ENCODE measurements around the gene FAS.
A peak's percentile ranks its signal among the peaks of the same experiment; 100 is the strongest.

Gene FAS

GRCh38 chr10:88990384-88991160 lies at the start of gene FAS:
Gene FAS, plus strand, starts transcription at chr10:88990798. Its CDS starts 79 bp downstream, at chr10:88990877.
- peaks cover 0 to 3% (median 0%) of the 10 kb centered on the region in 5 donors for H3K9me3 ChIP-seq (ENCODE audit: control insufficient read depth in 5 of 5, low read length in 5 of 5)
- H3K4me3 ChIP-seq (ENCODE audit: low read depth in 1 of 5, low read length in 5 of 5), result peak within 1 kb of the TSS; percentile 81 to 95 (median 92)
- H3K36me3 ChIP-seq (ENCODE audit: control insufficient read depth in 5 of 5, insufficient read depth in 5 of 5, low read length in 5 of 5), result no peaks in the 10 kb centered on the region
- H3K9ac ChIP-seq (ENCODE audit: low read length in 5 of 5), result peak within 1 kb of the TSS; percentile 85 to 94 (median 91)
- H3K27ac ChIP-seq (ENCODE audit: low read depth, low read length), result peak within 1 kb of the TSS; percentile 97
- H3K27me3 ChIP-seq (ENCODE audit: control insufficient read depth in 5 of 5, insufficient read depth in 4 of 5, low read length in 5 of 5), result no peaks in the 10 kb centered on the region
- peaks cover 0 to 33% (median 30%) of the 10 kb centered on the region in 5 donors for H3K4me1 ChIP-seq (ENCODE audit: control insufficient read depth in 5 of 5, insufficient read depth in 5 of 5, low read length in 5 of 5)

GRCh38 chr10:88941026-88941425 lies 49.6 kb upstream of the FAS start:
- Histone ChIP-seq H3K27me3 (ENCODE audit: control insufficient read depth in 5 of 5, insufficient read depth in 4 of 5, low read length in 5 of 5) (no peaks in the 10 kb centered on the region), H3K9me3 (ENCODE audit: control insufficient read depth in 5 of 5, low read length in 5 of 5) (no peaks in the 10 kb centered on the region), H3K4me1 (ENCODE audit: control insufficient read depth in 5 of 5, insufficient read depth in 5 of 5, low read length in 5 of 5) (no peaks in the 10 kb centered on the region), H3K36me3 (ENCODE audit: control insufficient read depth in 5 of 5, insufficient read depth in 5 of 5, low read length in 5 of 5) (peaks cover 3 to 54% (median 32%) of the 10 kb centered on the region in 5 donors), H3K4me3 (ENCODE audit: low read depth in 1 of 5, low read length in 5 of 5) (no peak overlapping the region), H3K9ac (ENCODE audit: low read length in 5 of 5) (no peak overlapping the region), H3K27ac (ENCODE audit: low read depth, low read length) (no peak overlapping the region)

- no peaks in the 10 kb centered on the region for H3K9me3 ChIP-seq (ENCODE audit: control insufficient read depth in 5 of 5, low read length in 5 of 5)
- peaks cover 2 to 36% (median 16%) of the 10 kb centered on the region in 5 donors for H3K36me3 ChIP-seq (ENCODE audit: control insufficient read depth in 5 of 5, insufficient read depth in 5 of 5, low read length in 5 of 5)
- no peak overlapping the region for H3K9ac ChIP-seq (ENCODE audit: low read length in 5 of 5)
- H3K4me3 ChIP-seq (ENCODE audit: low read depth in 1 of 5, low read length in 5 of 5), result no peak overlapping the region
- H3K27me3 ChIP-seq (ENCODE audit: control insufficient read depth in 5 of 5, insufficient read depth in 4 of 5, low read length in 5 of 5), result no peaks in the 10 kb centered on the region
- H3K4me1 ChIP-seq (ENCODE audit: control insufficient read depth in 5 of 5, insufficient read depth in 5 of 5, low read length in 5 of 5), result no peaks in the 10 kb centered on the region
- H3K27ac ChIP-seq (ENCODE audit: low read depth, low read length), result no peak overlapping the region
These were observed 46.8 kb upstream of the FAS start for GRCh38 chr10:88943778-88944177.

- no peaks in the 10 kb centered on the region for H3K4me1 ChIP-seq (ENCODE audit: control insufficient read depth in 5 of 5, insufficient read depth in 5 of 5, low read length in 5 of 5)
- H3K27ac ChIP-seq (ENCODE audit: low read depth, low read length), result no peak overlapping the region
- no peaks in the 10 kb centered on the region for H3K9me3 ChIP-seq (ENCODE audit: control insufficient read depth in 5 of 5, low read length in 5 of 5)
- no peak overlapping the region for H3K4me3 ChIP-seq (ENCODE audit: low read depth in 1 of 5, low read length in 5 of 5)
- peaks cover 0 to 27% (median 16%) of the 10 kb centered on the region in 5 donors for H3K36me3 ChIP-seq (ENCODE audit: control insufficient read depth in 5 of 5, insufficient read depth in 5 of 5, low read length in 5 of 5)
- no peaks in the 10 kb centered on the region for H3K27me3 ChIP-seq (ENCODE audit: control insufficient read depth in 5 of 5, insufficient read depth in 4 of 5, low read length in 5 of 5)
- H3K9ac ChIP-seq (ENCODE audit: low read length in 5 of 5), result no peak overlapping the region
These were observed 45.8 kb upstream of the FAS start for GRCh38 chr10:88944813-88945212.

- Histone ChIP-seq H3K9me3 (ENCODE audit: control insufficient read depth in 5 of 5, low read length in 5 of 5) (no peaks in the 10 kb centered on the region), H3K27me3 (ENCODE audit: control insufficient read depth in 5 of 5, insufficient read depth in 4 of 5, low read length in 5 of 5) (no peaks in the 10 kb centered on the region), H3K4me1 (ENCODE audit: control insufficient read depth in 5 of 5, insufficient read depth in 5 of 5, low read length in 5 of 5) (peaks cover 0 to 12% (median 3%) of the 10 kb centered on the region in 5 donors), H3K9ac (ENCODE audit: low read length in 5 of 5) (no peak overlapping the region), H3K27ac (ENCODE audit: low read depth, low read length) (no peak overlapping the region), H3K4me3 (ENCODE audit: low read depth in 1 of 5, low read length in 5 of 5) (no peak overlapping the region), H3K36me3 (ENCODE audit: control insufficient read depth in 5 of 5, insufficient read depth in 5 of 5, low read length in 5 of 5) (peaks cover 0 to 17% (median 7%) of the 10 kb centered on the region in 5 donors)
These were observed 44.4 kb upstream of the FAS start for GRCh38 chr10:88946200-88946599.

- Histone ChIP-seq H3K36me3 (ENCODE audit: control insufficient read depth in 5 of 5, insufficient read depth in 5 of 5, low read length in 5 of 5) (peaks cover 0 to 10% (median 5%) of the 10 kb centered on the region in 5 donors), H3K27ac (ENCODE audit: low read depth, low read length) (no peak overlapping the region), H3K9ac (ENCODE audit: low read length in 5 of 5) (no peak overlapping the region), H3K4me3 (ENCODE audit: low read depth in 1 of 5, low read length in 5 of 5) (no peak overlapping the region), H3K9me3 (ENCODE audit: control insufficient read depth in 5 of 5, low read length in 5 of 5) (no peaks in the 10 kb centered on the region), H3K27me3 (ENCODE audit: control insufficient read depth in 5 of 5, insufficient read depth in 4 of 5, low read length in 5 of 5) (no peaks in the 10 kb centered on the region), H3K4me1 (ENCODE audit: control insufficient read depth in 5 of 5, insufficient read depth in 5 of 5, low read length in 5 of 5) (peaks cover 0 to 19% (median 8%) of the 10 kb centered on the region in 5 donors)
These were observed 43.5 kb upstream of the FAS start for GRCh38 chr10:88946965-88947590.

- no peaks in the 10 kb centered on the region for H3K9me3 ChIP-seq (ENCODE audit: control insufficient read depth in 5 of 5, low read length in 5 of 5)
- H3K4me1 ChIP-seq (ENCODE audit: control insufficient read depth in 5 of 5, insufficient read depth in 5 of 5, low read length in 5 of 5), result peaks cover 0 to 31% (median 18%) of the 10 kb centered on the region in 5 donors
- no peak overlapping the region for H3K27ac ChIP-seq (ENCODE audit: low read depth, low read length)
- H3K9ac ChIP-seq (ENCODE audit: low read length in 5 of 5), result no peak overlapping the region
- H3K4me3 ChIP-seq (ENCODE audit: low read depth in 1 of 5, low read length in 5 of 5), result no peak overlapping the region
- peaks cover 0 to under 1% (median 0%) of the 10 kb centered on the region in 5 donors for H3K36me3 ChIP-seq (ENCODE audit: control insufficient read depth in 5 of 5, insufficient read depth in 5 of 5, low read length in 5 of 5)
- H3K27me3 ChIP-seq (ENCODE audit: control insufficient read depth in 5 of 5, insufficient read depth in 4 of 5, low read length in 5 of 5), result no peaks in the 10 kb centered on the region
These were observed 41.5 kb upstream of the FAS start for GRCh38 chr10:88949051-88949450.

GRCh38 chr10:88949912-88950837 lies 40.4 kb upstream of the FAS start:
- H3K27me3 ChIP-seq (ENCODE audit: control insufficient read depth in 5 of 5, insufficient read depth in 4 of 5, low read length in 5 of 5), result no peaks in the 10 kb centered on the region
- H3K9ac ChIP-seq (ENCODE audit: low read length in 5 of 5), result no peak overlapping the region
- no peaks in the 10 kb centered on the region for H3K9me3 ChIP-seq (ENCODE audit: control insufficient read depth in 5 of 5, low read length in 5 of 5)
- H3K4me1 ChIP-seq (ENCODE audit: control insufficient read depth in 5 of 5, insufficient read depth in 5 of 5, low read length in 5 of 5), result peaks cover 0 to 31% (median 18%) of the 10 kb centered on the region in 5 donors
- H3K27ac ChIP-seq (ENCODE audit: low read depth, low read length), result peak overlapping the region; percentile 76
- H3K4me3 ChIP-seq (ENCODE audit: low read depth in 1 of 5, low read length in 5 of 5), result peak overlapping the region in 2 of 5 donors; percentile 22 to 49
- no peaks in the 10 kb centered on the region for H3K36me3 ChIP-seq (ENCODE audit: control insufficient read depth in 5 of 5, insufficient read depth in 5 of 5, low read length in 5 of 5)

GRCh38 chr10:88952647-88953111 lies 37.9 kb upstream of the FAS start, which contains the start of gene ACTA2:
Gene ACTA2, minus strand, starts transcription at chr10:88952773. Its CDS starts 3,843 bp downstream, at chr10:88948930.
- Histone ChIP-seq H3K4me1 (ENCODE audit: control insufficient read depth in 5 of 5, insufficient read depth in 5 of 5, low read length in 5 of 5) (peaks cover 0 to 31% (median 18%) of the 10 kb centered on the region in 5 donors), H3K9me3 (ENCODE audit: control insufficient read depth in 5 of 5, low read length in 5 of 5) (no peaks in the 10 kb centered on the region), H3K9ac (ENCODE audit: low read length in 5 of 5) (no peak within 1 kb of the TSS), H3K36me3 (ENCODE audit: control insufficient read depth in 5 of 5, insufficient read depth in 5 of 5, low read length in 5 of 5) (no peaks in the 10 kb centered on the region), H3K27me3 (ENCODE audit: control insufficient read depth in 5 of 5, insufficient read depth in 4 of 5, low read length in 5 of 5) (no peaks in the 10 kb centered on the region), H3K27ac (ENCODE audit: low read depth, low read length) (peak within 1 kb of the TSS; percentile 13), H3K4me3 (ENCODE audit: low read depth in 1 of 5, low read length in 5 of 5) (peak within 1 kb of the TSS; percentile 21 to 46 (median 32))

Measured in subcutaneous abdominal adipose tissue (tissue), 5 donors.